ENCODE measurements around the gene ZNF385C. TPM values are rescaled to one million over a fixed set of nuclear protein-coding genes. Genes with fewer than 3 reads are reported as not detected.

ZNF385C gene
- total and polyA plus RNA-seq, 2 of the 13 experiments (the other 11 are each of a cell fraction or from before 2014, with no cell fraction given), result 2.3 to 6.1 TPM

- TF ChIP-seq PLSCR1 (CRISPR knock-in tag; IDR thresholded peaks at IDR 0.05; ENCODE audit: borderline replicate concordance) (no peak), E2F1 (CRISPR knock-in tag; IDR thresholded peaks at IDR 0.05) (no peak), ZSCAN12 (CRISPR knock-in tag; IDR thresholded peaks at IDR 0.05) (no peak), NR3C1 (CRISPR knock-in tag; IDR thresholded peaks at IDR 0.05) (no peak), ZNF329 (CRISPR knock-in tag; IDR thresholded peaks at IDR 0.05; ENCODE audit: low read depth) (no peak), THAP8 (CRISPR knock-in tag; IDR thresholded peaks at IDR 0.05; ENCODE audit: borderline replicate concordance) (no peak)
- in situ Hi-C loops (cut with HindIII; ENCODE audit: extremely low pct_ligation_motif_present, low pct_unique_long_range_greater_than_20kb) (loop anchor here (5.0 kb wide), 1 partner anchor 37 kb away; no protein-coding TSS in a partner anchor), intact Hi-C loops (cut with micrococcal nuclease; ENCODE audit: unreplicated experiment) (no loop called here)
- H3K36me3 ChIP-seq (replicated peaks in 1 of 2; ENCODE audit: control insufficient read depth in 1 of 2, insufficient read depth in 2 of 2, low read length in 2 of 2), result no peaks in the 10 kb centered on the region
- H3K4me1 ChIP-seq (ENCODE audit: insufficient read depth, low read length), result peaks cover 6% of the 10 kb centered on the region; the same call in 1 of the 2 replicates
- H2AFZ ChIP-seq (ENCODE audit: low read length), result no peak overlapping the region
- no peak for DNase-seq (ENCODE audit: low spot score)
- BruUV-seq (replicated peaks), result no TSS peak
- 50% methylated on average over 2 of the region's 2 CpGs for WGBS (ENCODE audit: low lambda C conversion rate)
- no peak overlapping the region for H3K4me2 ChIP-seq (ENCODE audit: low read depth, low read length)
- FAIRE-seq, result no peak
- H3K79me2 ChIP-seq (ENCODE audit: insufficient read depth, low read length), result no peaks in the 10 kb centered on the region
- no peak overlapping the region for H3K27ac ChIP-seq (ENCODE audit: extremely low read length, insufficient read depth, low read length)
- no peaks in the 10 kb centered on the region for H4K20me1 ChIP-seq (ENCODE audit: insufficient read depth, low read length)
- CTCF ChIA-PET (ENCODE audit: low intra/inter-chr PET ratio, low total read pairs), result no interaction called here
- no peak overlapping the region for H3K9ac ChIP-seq (ENCODE audit: insufficient read depth, low read depth, low read length)
- no peaks in the 10 kb centered on the region for H3K9me3 ChIP-seq (ENCODE audit: low read length)
- ATAC-seq, result no peak
- H3K4me3 ChIP-seq (replicated peaks in 1 of 3; ENCODE audit: insufficient read depth in 1 of 3, low read depth in 2 of 3, low read length in 3 of 3), result no peak overlapping the region
- peaks cover 0 to 3% of the 10 kb centered on the region in 2 experiments; a peak in 1 of 5 replicates for H3K27me3 ChIP-seq (ENCODE audit: control insufficient read depth in 1 of 2, insufficient read depth in 2 of 2, low read length in 2 of 2)
- POLR2A ChIA-PET, result no interaction called here
Observed at GRCh38 chr17:42065201-42065600, 33.1 kb downstream of the ZNF385C start.
